CD14-positive monocyte (primary cell): ENCODE measurements around the gene ONECUT1. TPM values are rescaled to one million over a fixed set of nuclear protein-coding genes. Genes with fewer than 3 reads are reported as not detected.

ENCODE experiments used
- DNase-seq, 3 donors: peaks; one replicate each; pipeline ENCODE4 v3.0.0-alpha.2; 2011 to 2022
- H2AFZ ChIP-seq: 2 replicates; pipeline ENCODE4 v1.6.0; 2012; ENCODE audit warnings: mild to moderate bottlenecking, low read depth, low read length, inconsistent platforms; ENCODE audit not compliant: insufficient read depth, poor library complexity, severe bottlenecking
- H3K27ac ChIP-seq, 2 donors: 1 replicate in 1 of 2; 2 replicates in 1 of 2; pipeline ENCODE4 v1.5.1; 2012 to 2013; ENCODE audit warnings: low read length in 2 of 2, control low read depth in 1 of 2, inconsistent platforms in 1 of 2, low read depth in 1 of 2, mild to moderate bottlenecking in 1 of 2
- H3K27me3 ChIP-seq, 2 donors: one replicate each; pipeline versions ENCODE4 v1.6.0 to v1.6.1; 2011 to 2013; ENCODE audit warnings: low read length in 2 of 2; ENCODE audit not compliant: control insufficient read depth in 2 of 2, insufficient read depth in 2 of 2
- H3K36me3 ChIP-seq, 2 donors: replicated peaks in 1 of 2; 1 replicate in 1 of 2; 2 replicates in 1 of 2; pipeline versions ENCODE4 v1.5.1 to v1.6.1; 2012 to 2013; ENCODE audit warnings: low read length in 2 of 2, control low read depth in 1 of 2, inconsistent platforms in 1 of 2, mild to moderate bottlenecking in 1 of 2; ENCODE audit not compliant: insufficient read depth in 2 of 2, control insufficient read depth in 1 of 2
- H3K4me1 ChIP-seq, 2 donors: 1 replicate in 1 of 2; 2 replicates in 1 of 2; pipeline versions ENCODE4 v1.5.1 to v1.6.1; 2012 to 2013; ENCODE audit warnings: low read length in 2 of 2, control low read depth in 1 of 2, inconsistent platforms in 1 of 2, mild to moderate bottlenecking in 1 of 2, moderate library complexity in 1 of 2; ENCODE audit not compliant: insufficient read depth in 2 of 2, control insufficient read depth in 1 of 2
- H3K4me2 ChIP-seq: replicated peaks from 2 replicates; pipeline ENCODE3; 2012; ENCODE audit warnings: low read length, moderate library complexity, mild to moderate bottlenecking; ENCODE audit not compliant: poor library complexity, severe bottlenecking; ENCODE audit errors: extremely low read depth
- H3K4me3 ChIP-seq, 3 experiments: fragments of 200-600 bp in 1 of 3; sonication (generic) in 1 of 3; replicated peaks in 1 of 3; 1 replicate in 2 of 3; 2 replicates in 1 of 3; pipeline ENCODE4 v1.5.1; 2011 to 2013; ENCODE audit warnings: low read length in 3 of 3, mild to moderate bottlenecking in 3 of 3, control low read depth in 2 of 3, low read depth in 2 of 3, inconsistent platforms in 1 of 3, moderate library complexity in 1 of 3
- H3K79me2 ChIP-seq: 2 replicates; pipeline ENCODE4 v1.6.0; 2012; ENCODE audit warnings: mild to moderate bottlenecking, control low read depth, inconsistent platforms, low read length, moderate library complexity; ENCODE audit not compliant: insufficient read depth
- H3K9ac ChIP-seq: 2 replicates; pipeline ENCODE4 v1.6.0; 2017; ENCODE audit warnings: low read length, mild to moderate bottlenecking; ENCODE audit not compliant: insufficient read depth, poor library complexity, severe bottlenecking
- H3K9me3 ChIP-seq, 2 donors: replicated peaks in 1 of 2; 1 replicate in 1 of 2; 2 replicates in 1 of 2; pipeline versions ENCODE4 v1.5.1 to v1.6.1; 2012 to 2013; ENCODE audit warnings: low read length in 2 of 2, control low read depth in 1 of 2; ENCODE audit not compliant: control insufficient read depth in 1 of 2, insufficient read depth in 1 of 2
- H4K20me1 ChIP-seq: 2 replicates; pipeline ENCODE4 v1.6.0; 2012; ENCODE audit warnings: mild to moderate bottlenecking, low read length, control low read depth, moderate library complexity; ENCODE audit not compliant: insufficient read depth
- H3K27ac Mint-ChIP-seq, 7 donors: one replicate each; pipeline ENCODE4 v1.8.0; 2020; ENCODE audit warnings: mild to moderate bottlenecking in 7 of 7, mixed read lengths in 7 of 7, moderate library complexity in 6 of 7, inconsistent platforms in 2 of 7
- H3K27me3 Mint-ChIP-seq, 3 donors: one replicate each; pipeline ENCODE4 v1.8.0; 2021 to 2022; ENCODE audit warnings: low read depth in 3 of 3, mild to moderate bottlenecking in 3 of 3, mixed read lengths in 3 of 3, moderate library complexity in 3 of 3, inconsistent platforms in 1 of 3
- H3K36me3 Mint-ChIP-seq, 2 donors: one replicate each; pipeline ENCODE4 v1.8.0; 2020; ENCODE audit warnings: mixed read lengths in 2 of 2, inconsistent platforms in 1 of 2, mild to moderate bottlenecking in 1 of 2
- H3K4me1 Mint-ChIP-seq: one replicate; pipeline ENCODE4 v1.8.0; 2020; ENCODE audit warnings: mild to moderate bottlenecking, mixed read lengths
- H3K4me3 Mint-ChIP-seq, 2 donors: one replicate each; pipeline ENCODE4 v1.8.0; 2020; ENCODE audit warnings: mild to moderate bottlenecking in 2 of 2, mixed read lengths in 2 of 2, moderate library complexity in 1 of 2
- H3K9me3 Mint-ChIP-seq, 7 donors: one replicate each; pipeline ENCODE4 v1.8.0; 2020 to 2022; ENCODE audit warnings: mixed read lengths in 7 of 7, mild to moderate bottlenecking in 6 of 7, moderate library complexity in 6 of 7, inconsistent platforms in 2 of 7
- CTCF ChIP-seq: fragments of 200-600 bp; IDR thresholded peaks from one replicate; pipeline ENCODE4 v1.8.0; 2022; ENCODE audit warnings: antibody characterized with exemption, mild to moderate bottlenecking
- WGBS: methylation state at CpG from one replicate; pipeline ENCODE4 v1.1.5; 2013; ENCODE audit warnings: missing lambda C conversion rate; ENCODE audit not compliant: insufficient coverage; 5-methylcytosine and 5-hydroxymethylcytosine counted together
- intact Hi-C, 2 donors: fragments of 100-400 bp; cut with micrococcal nuclease; formaldehyde crosslinking; loops; one replicate each; pipeline versions ENCODE4 v1.15.0 to v1.15.1; 2023
- polyA plus RNA-seq, 3 donors: library from polyadenylated mRNA; depleted of rRNA in 1 of 3; unstranded in 2 of 3; stranded (reverse) in 1 of 3; fragments of 300-500 nt in 2 of 3; fragments of >200 nt in 1 of 3; fragmentation: Illumina TruSeq in 2 of 3; gene quantifications; 1 replicate in 2 of 3; 2 replicates in 1 of 3; pipeline ENCODE4 v1.2.3, GENCODE V29; 2012 to 2021

Gene ONECUT1
- polyA plus RNA-seq, 3 donors, result not detected

GRCh38 chr15:52737720-52738119 lies 52.4 kb downstream of the ONECUT1 start:
- H3K27me3 ChIP-seq, result no peaks in the 10 kb centered on the region
- H3K27me3 Mint-ChIP-seq, result peaks cover 0 to 6% (median 4%) of the 10 kb centered on the region in 3 donors
- no peaks in the 10 kb centered on the region for H4K20me1 ChIP-seq
- no peaks in the 10 kb centered on the region for H3K79me2 ChIP-seq
- no peaks in the 10 kb centered on the region for H3K36me3 ChIP-seq
- no peak for DNase-seq
- H3K9me3 Mint-ChIP-seq, result no peaks in the 10 kb centered on the region
- H3K4me1 ChIP-seq, result no peaks in the 10 kb centered on the region
- no peak overlapping the region for H3K4me3 Mint-ChIP-seq
- H2AFZ ChIP-seq, result no peak overlapping the region
- intact Hi-C loops, result loop anchor here (5.0 to 10.0 kb wide), 2 partner anchors 403 to 480 kb away; no protein-coding TSS in a partner anchor
- H3K27ac Mint-ChIP-seq, result no peak overlapping the region
- H3K4me3 ChIP-seq, result no peak overlapping the region
- 100% methylated on average over 1 of the region's 3 CpGs for WGBS
- no peak overlapping the region for H3K9ac ChIP-seq
- H3K27ac ChIP-seq, result no peak overlapping the region
- no peak overlapping the region for H3K4me2 ChIP-seq
- H3K36me3 Mint-ChIP-seq, result no peaks in the 10 kb centered on the region
- TF ChIP-seq CTCF, result no peak
- H3K4me1 Mint-ChIP-seq, result peaks cover 7% of the 10 kb centered on the region
- no peaks in the 10 kb centered on the region for H3K9me3 ChIP-seq

- no peaks in the 10 kb centered on the region for H3K9me3 Mint-ChIP-seq
- no peak overlapping the region for H3K4me2 ChIP-seq
- peak; percentile 64 to 67 (median 66) for DNase-seq
- H3K27ac ChIP-seq, result no peak overlapping the region
- peaks cover 8% of the 10 kb centered on the region for H3K4me1 Mint-ChIP-seq
- no peaks in the 10 kb centered on the region for H3K36me3 ChIP-seq
- H3K4me3 Mint-ChIP-seq, result no peak overlapping the region
- TF ChIP-seq CTCF, result peak; percentile 86
- H3K27me3 ChIP-seq, result no peaks in the 10 kb centered on the region
- H3K4me1 ChIP-seq, result no peaks in the 10 kb centered on the region
- peaks cover 0 to 6% (median 3%) of the 10 kb centered on the region in 3 donors for H3K27me3 Mint-ChIP-seq
- H3K36me3 Mint-ChIP-seq, result no peaks in the 10 kb centered on the region
- H3K4me3 ChIP-seq, result no peak overlapping the region
- no peaks in the 10 kb centered on the region for H3K9me3 ChIP-seq
- no peaks in the 10 kb centered on the region for H4K20me1 ChIP-seq
- no peak overlapping the region for H3K27ac Mint-ChIP-seq
- 100% methylated on average over 1 of the region's 4 CpGs for WGBS
- H2AFZ ChIP-seq, result no peak overlapping the region
- no peaks in the 10 kb centered on the region for H3K79me2 ChIP-seq
- intact Hi-C loops, result loop anchor here (1.0 to 10.0 kb wide), 3 partner anchors 401 to 479 kb away; no protein-coding TSS in a partner anchor
- no peak overlapping the region for H3K9ac ChIP-seq
Observed at GRCh38 chr15:52735231-52736089, 54.7 kb downstream of the ONECUT1 start.
